GM18505 (cell line): Measurements from ENCODE around the gene PITPNB.
A peak's percentile ranks its signal among the peaks of the same experiment; 100 is the strongest.

Experiments used
- ATAC-seq: cut with Tn5 transposase; IDR thresholded peaks from one replicate; pipeline ENCODE4 v1.9.1; 2021; ENCODE audit not compliant: unreplicated experiment
- POLR2A ChIP-seq: IDR thresholded peaks from 4 replicates; pipeline ENCODE4 v1.6.1; 2011; ENCODE audit warnings: borderline replicate concordance; ENCODE audit not compliant: insufficient read depth, insufficient read length; ENCODE audit errors: extremely low read depth

Gene PITPNB

GRCh38 chr22:27935897-27936296 lies 16.8 kb upstream of the PITPNB start:
- TF ChIP-seq POLR2A: no peak
- no peak for ATAC-seq

GRCh38 chr22:27934069-27934468 lies 15.0 kb upstream of the PITPNB start:
- no peak for TF ChIP-seq POLR2A
- ATAC-seq: no peak

- TF ChIP-seq POLR2A: no peak
- ATAC-seq: no peak
These were observed 14.3 kb upstream of the PITPNB start for GRCh38 chr22:27933186-27933983.

- ATAC-seq: no peak
- no peak for TF ChIP-seq POLR2A
These were observed 11.4 kb upstream of the PITPNB start for GRCh38 chr22:27930331-27931060.

GRCh38 chr22:27927608-27928007 lies 8.6 kb upstream of the PITPNB start:
- no peak for TF ChIP-seq POLR2A
- no peak for ATAC-seq

- no peak for TF ChIP-seq POLR2A
- ATAC-seq: no peak
These were observed 6.3 kb upstream of the PITPNB start for GRCh38 chr22:27925331-27925730.

- TF ChIP-seq POLR2A: no peak
- peak; percentile 34 for ATAC-seq
These were observed 1.1 kb upstream of the PITPNB start for GRCh38 chr22:27919942-27920755.

GRCh38 chr22:27918341-27919221 lies 475 bp downstream of the PITPNB start:
- no peak for ATAC-seq

GRCh38 chr22:27915986-27916385 lies 3.1 kb downstream of the PITPNB start:
- TF ChIP-seq POLR2A: no peak
- no peak for ATAC-seq

More at GRCh38 chr22:27918341-27919221, 475 bp downstream of the PITPNB start:
- no peak for TF ChIP-seq POLR2A

GRCh38 chr22:27913162-27913741 lies 5.8 kb downstream of the PITPNB start:
- no peak for TF ChIP-seq POLR2A

GRCh38 chr22:27912101-27912500 lies 7.0 kb downstream of the PITPNB start:
- no peak for TF ChIP-seq POLR2A
- ATAC-seq: no peak

More at GRCh38 chr22:27913162-27913741, 5.8 kb downstream of the PITPNB start:
- ATAC-seq: no peak

GRCh38 chr22:27911330-27911729 lies 7.7 kb downstream of the PITPNB start:
- ATAC-seq: no peak
- no peak for TF ChIP-seq POLR2A
